Activated naive CD4-positive, alpha-beta T cell treated with anti-CD3 and anti-CD28 coated beads for 36 hours (primary cell): ENCODE measurements around the gene AGPAT3. TPM values are rescaled to one million over a fixed set of nuclear protein-coding genes. Genes with fewer than 3 reads are reported as not detected.

ENCODE experiments used
- CTCF ChIA-PET: fragments of 350-600 bp; sonication (Branson Sonifier 250); formaldehyde crosslinking; loops from one replicate; lab custom pipeline; 2021; ENCODE audit warnings: antibody characterized with exemption; lab: Charles Lee
- DNase-seq: peaks from one replicate; pipeline ENCODE4 v3.0.0-alpha.2; 2020
- H3K27ac Mint-ChIP-seq: one replicate; pipeline ENCODE4 v1.8.0; 2021; ENCODE audit warnings: mild to moderate bottlenecking, mixed read lengths
- H3K27me3 Mint-ChIP-seq: one replicate; pipeline ENCODE4 v1.8.0; 2021; ENCODE audit warnings: low read depth, mixed read lengths
- H3K36me3 Mint-ChIP-seq: one replicate; pipeline ENCODE4 v1.8.0; 2021; ENCODE audit warnings: low read depth, mixed read lengths
- H3K4me1 Mint-ChIP-seq: one replicate; pipeline ENCODE4 v1.8.0; 2021; ENCODE audit warnings: low read depth, mixed read lengths
- H3K4me3 Mint-ChIP-seq: one replicate; pipeline ENCODE4 v1.8.0; 2021; ENCODE audit warnings: mild to moderate bottlenecking, moderate library complexity, mixed read lengths
- H3K9me3 Mint-ChIP-seq: one replicate; pipeline ENCODE4 v1.8.0; 2021; ENCODE audit warnings: mixed read lengths
- intact Hi-C: fragments of 100-400 bp; cut with micrococcal nuclease; formaldehyde crosslinking; loops from one replicate; pipeline ENCODE4 v1.15.1; 2023
- total RNA-seq, 2 experiments: library from RNA; stranded (reverse); gene quantifications; one replicate each; pipeline ENCODE4 v1.2.3, GENCODE V29; 2021

AGPAT3 gene
- total RNA-seq, 2 experiments from 2014 or later, result 57.9 to 64.1 TPM

GRCh38 chr21:44013380-44014088 lies 148.5 kb downstream of the AGPAT3 start:
- H3K27ac Mint-ChIP-seq, result peak overlapping the region; percentile 90
- H3K9me3 Mint-ChIP-seq, result no peaks in the 10 kb centered on the region
- H3K36me3 Mint-ChIP-seq, result peaks cover 6% of the 10 kb centered on the region
- H3K4me1 Mint-ChIP-seq, result peaks cover 56% of the 10 kb centered on the region
- peak overlapping the region; percentile 85 for H3K4me3 Mint-ChIP-seq
- intact Hi-C loops, result loop anchor here (1.0 to 10.0 kb wide), 9 partner anchors 8 to 1071 kb away; partner anchors contain the start of genes AGPAT3 and PTTG1IP
- H3K27me3 Mint-ChIP-seq, result no peaks in the 10 kb centered on the region
- CTCF ChIA-PET, result interaction anchor here (0.6 to 2.5 kb wide), 9 partner anchors 28 to 294 kb away, joined by 3 to 14 read pairs (median 4); no protein-coding TSS in a partner anchor
- peak; percentile 75 for DNase-seq

DNA sequence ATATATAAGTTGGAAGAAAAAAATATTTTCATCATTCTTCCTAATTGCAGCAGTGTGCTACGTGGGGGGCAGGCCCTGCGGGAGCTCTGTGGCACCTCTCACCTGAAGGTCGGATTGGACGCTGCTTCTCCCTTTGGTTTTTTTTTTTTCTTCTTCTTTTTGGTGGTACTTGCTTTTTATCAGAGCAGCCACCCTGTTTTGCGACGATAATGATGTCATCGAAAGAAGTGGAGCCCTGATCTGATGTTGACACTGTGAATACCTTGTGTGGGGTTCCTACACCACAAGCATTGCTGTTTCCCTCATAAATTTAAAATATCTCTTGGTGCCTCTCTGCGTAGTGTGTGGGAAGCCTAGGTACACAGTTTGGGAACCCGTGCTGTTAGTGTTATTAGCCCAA lies 152.6 kb downstream of the AGPAT3 start:
- CTCF ChIA-PET, result interaction anchor here (0.7 kb wide), 1 partner anchor 69 kb away, joined by 3 read pairs; no protein-coding TSS in a partner anchor
- Mint-ChIP-seq H3K4me3 (no peak overlapping the region), H3K27ac (peak overlapping the region; percentile 9), H3K9me3 (no peaks in the 10 kb centered on the region), H3K27me3 (no peaks in the 10 kb centered on the region), H3K36me3 (peaks cover 8% of the 10 kb centered on the region), H3K4me1 (peaks cover 84% of the 10 kb centered on the region)
- intact Hi-C loops, result loop anchor here (10.0 kb wide), 1 partner anchor 1067 kb away; no protein-coding TSS in a partner anchor
- no peak for DNase-seq

GRCh38 chr21:44018127-44018526 lies 153.1 kb downstream of the AGPAT3 start:
- intact Hi-C loops, result loop anchor here (10.0 kb wide), 1 partner anchor 1067 kb away; no protein-coding TSS in a partner anchor
- Mint-ChIP-seq H3K4me3 (no peak overlapping the region), H3K9me3 (no peaks in the 10 kb centered on the region), H3K27me3 (no peaks in the 10 kb centered on the region), H3K27ac (peak overlapping the region; percentile 69), H3K36me3 (peaks cover 8% of the 10 kb centered on the region), H3K4me1 (peaks cover 88% of the 10 kb centered on the region)
- DNase-seq, result no peak
- CTCF ChIA-PET, result interaction anchor here (0.7 kb wide), 1 partner anchor 69 kb away, joined by 3 read pairs; no protein-coding TSS in a partner anchor

DNA sequence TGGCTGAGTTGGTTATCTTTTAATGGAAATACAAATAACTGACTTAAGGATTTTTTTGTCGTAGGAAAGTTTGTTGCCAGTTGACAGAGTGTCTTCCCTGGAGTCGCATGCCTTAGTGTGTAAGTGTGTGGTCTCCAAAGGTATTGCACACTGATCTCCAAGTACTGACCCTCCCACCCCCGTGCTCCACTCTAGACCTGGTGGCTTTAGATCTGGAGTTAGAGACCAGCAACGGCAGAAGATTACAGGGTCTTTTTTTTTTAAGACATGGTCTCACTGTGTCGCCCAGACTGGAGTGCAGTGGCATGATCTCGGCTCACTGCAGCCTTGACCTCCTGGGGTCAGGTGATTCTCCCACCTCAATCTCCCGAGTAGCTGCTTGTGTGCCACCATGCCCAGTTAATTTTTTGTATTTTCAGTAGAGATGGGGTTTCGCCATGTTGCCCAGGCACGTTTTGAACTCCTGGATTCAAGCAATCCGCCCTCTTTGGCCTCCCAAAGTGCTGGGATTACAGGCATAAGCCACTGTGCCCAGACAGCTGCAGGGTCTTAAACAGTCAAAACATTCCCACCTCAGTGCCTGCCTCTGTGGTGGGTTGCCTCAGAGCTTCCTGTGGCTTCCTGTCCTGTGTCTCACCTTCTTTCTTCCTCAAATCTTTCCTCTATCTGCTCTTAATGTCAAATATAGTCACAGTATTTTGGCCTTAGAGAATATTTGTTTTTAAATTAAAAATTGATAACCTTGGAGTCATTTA lies 154.0 kb downstream of the AGPAT3 start:
- peak; percentile 17 for DNase-seq
- H3K27me3 Mint-ChIP-seq, result no peaks in the 10 kb centered on the region
- no peaks in the 10 kb centered on the region for H3K9me3 Mint-ChIP-seq
- H3K4me1 Mint-ChIP-seq, result peaks cover 88% of the 10 kb centered on the region
- intact Hi-C loops, result loop anchor here (10.0 kb wide), 1 partner anchor 1066 kb away; no protein-coding TSS in a partner anchor
- CTCF ChIA-PET, result no interaction called here
- peaks cover 8% of the 10 kb centered on the region for H3K36me3 Mint-ChIP-seq
- peak overlapping the region; percentile 69 for H3K27ac Mint-ChIP-seq
- no peak overlapping the region for H3K4me3 Mint-ChIP-seq

DNA sequence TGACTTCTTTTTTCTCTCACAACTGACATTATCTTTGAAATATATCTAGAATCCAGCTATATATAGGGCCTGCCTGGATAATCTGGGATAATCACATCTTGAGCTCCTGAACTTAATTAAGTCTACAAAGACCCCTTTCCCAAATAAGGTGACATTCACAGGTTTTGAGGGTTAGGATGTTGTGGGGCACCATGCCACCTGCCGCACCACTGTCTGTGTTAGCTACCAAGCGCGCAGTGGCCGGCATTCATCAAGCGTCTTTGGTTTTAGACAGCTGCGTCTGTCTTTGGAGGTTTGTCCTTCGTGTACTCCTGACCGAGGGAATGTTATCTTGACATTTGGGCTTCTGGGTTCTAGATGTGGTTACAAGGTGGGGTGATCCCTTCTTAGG lies 154.5 kb downstream of the AGPAT3 start:
- H3K9me3 Mint-ChIP-seq, result no peaks in the 10 kb centered on the region
- CTCF ChIA-PET, result no interaction called here
- intact Hi-C loops, result loop anchor here (10.0 kb wide), 1 partner anchor 1065 kb away; no protein-coding TSS in a partner anchor
- H3K4me3 Mint-ChIP-seq, result no peak overlapping the region
- no peak for DNase-seq
- no peaks in the 10 kb centered on the region for H3K27me3 Mint-ChIP-seq
- peaks cover 87% of the 10 kb centered on the region for H3K4me1 Mint-ChIP-seq
- peak overlapping the region; percentile 69 for H3K27ac Mint-ChIP-seq
- H3K36me3 Mint-ChIP-seq, result peaks cover 8% of the 10 kb centered on the region

DNA sequence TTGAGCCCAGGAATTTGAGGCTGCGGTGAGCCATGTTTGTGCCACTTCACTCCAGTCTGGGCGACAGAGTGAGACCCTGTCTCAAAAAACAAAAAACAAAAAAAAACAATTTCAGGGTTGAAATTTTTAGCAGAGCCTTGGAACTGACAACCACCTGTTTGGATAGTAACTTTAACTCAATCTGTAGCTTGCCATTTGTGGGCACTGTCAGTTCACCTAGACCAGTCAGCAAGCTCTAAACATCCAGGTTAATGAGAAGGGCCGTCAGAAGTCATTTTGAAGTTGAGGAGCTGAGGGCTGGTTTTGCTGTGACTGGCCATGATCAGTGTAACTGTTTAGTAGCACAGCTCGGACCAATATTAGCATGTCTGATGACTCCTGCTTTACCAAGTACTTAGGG lies 155.5 kb downstream of the AGPAT3 start:
- Mint-ChIP-seq H3K27ac (peak overlapping the region; percentile 14), H3K4me3 (no peak overlapping the region), H3K36me3 (peaks cover 8% of the 10 kb centered on the region), H3K4me1 (peaks cover 89% of the 10 kb centered on the region), H3K27me3 (no peaks in the 10 kb centered on the region), H3K9me3 (no peaks in the 10 kb centered on the region)
- intact Hi-C loops, result no loop called here
- CTCF ChIA-PET, result interaction anchor here (0.6 to 0.7 kb wide), 2 partner anchors 8 to 179 kb away, joined by 3 to 5 read pairs; partner anchors contain the start of gene TRAPPC10
- no peak for DNase-seq

GRCh38 chr21:44021064-44021463 lies 156.0 kb downstream of the AGPAT3 start:
- H3K9me3 Mint-ChIP-seq, result no peaks in the 10 kb centered on the region
- no peak for DNase-seq
- peaks cover 89% of the 10 kb centered on the region for H3K4me1 Mint-ChIP-seq
- H3K36me3 Mint-ChIP-seq, result peaks cover 10% of the 10 kb centered on the region
- no peak overlapping the region for H3K4me3 Mint-ChIP-seq
- CTCF ChIA-PET, result interaction anchor here (0.6 to 0.7 kb wide), 2 partner anchors 9 to 180 kb away, joined by 3 to 5 read pairs; partner anchors contain the start of gene TRAPPC10
- intact Hi-C loops, result loop anchor here (1.0 kb wide), 1 partner anchor 8 kb away; no protein-coding TSS in a partner anchor
- H3K27me3 Mint-ChIP-seq, result no peaks in the 10 kb centered on the region
- H3K27ac Mint-ChIP-seq, result peak overlapping the region; percentile 36

- intact Hi-C loops, result loop anchor here (2.0 kb wide), 1 partner anchor 59 kb away; no protein-coding TSS in a partner anchor
- H3K27me3 Mint-ChIP-seq, result no peaks in the 10 kb centered on the region
- no peaks in the 10 kb centered on the region for H3K9me3 Mint-ChIP-seq
- CTCF ChIA-PET, result interaction anchor here (1.0 kb wide), 1 partner anchor 59 kb away, joined by 4 read pairs; no protein-coding TSS in a partner anchor
- H3K36me3 Mint-ChIP-seq, result peaks cover 7% of the 10 kb centered on the region
- peak overlapping the region; percentile 59 for H3K27ac Mint-ChIP-seq
- DNase-seq, result peak; percentile 34
- H3K4me1 Mint-ChIP-seq, result peaks cover 82% of the 10 kb centered on the region
- H3K4me3 Mint-ChIP-seq, result no peak overlapping the region
These were observed 159.2 kb downstream of the AGPAT3 start for GRCh38 chr21:44024257-44024656.

DNA sequence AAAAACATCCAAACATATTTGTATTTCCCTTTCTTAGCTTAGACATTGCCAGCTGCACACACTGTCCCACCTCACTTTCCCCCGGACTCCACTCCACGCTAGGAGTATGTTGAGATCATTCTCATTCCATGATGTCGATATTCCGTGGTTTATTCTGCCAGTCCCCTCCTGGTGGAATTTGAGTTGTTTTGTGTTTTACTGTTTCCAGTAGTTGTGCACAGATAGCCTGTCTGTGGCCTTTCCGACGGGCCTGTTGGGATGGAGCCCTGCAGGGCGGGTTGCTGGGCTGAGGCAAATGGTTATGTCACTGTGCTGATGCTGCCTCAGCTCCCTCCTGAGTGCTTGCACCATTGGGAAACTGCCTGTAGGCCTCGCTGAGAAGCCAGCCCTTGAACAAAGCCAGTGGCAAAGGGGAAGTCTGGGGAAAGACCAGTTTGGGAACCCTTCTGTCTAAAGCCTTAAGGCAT lies 159.9 kb downstream of the AGPAT3 start:
- intact Hi-C loops, result loop anchor here (1.0 to 2.0 kb wide), 3 partner anchors 12 to 58 kb away; no protein-coding TSS in a partner anchor
- H3K4me3 Mint-ChIP-seq, result no peak overlapping the region

DNA sequence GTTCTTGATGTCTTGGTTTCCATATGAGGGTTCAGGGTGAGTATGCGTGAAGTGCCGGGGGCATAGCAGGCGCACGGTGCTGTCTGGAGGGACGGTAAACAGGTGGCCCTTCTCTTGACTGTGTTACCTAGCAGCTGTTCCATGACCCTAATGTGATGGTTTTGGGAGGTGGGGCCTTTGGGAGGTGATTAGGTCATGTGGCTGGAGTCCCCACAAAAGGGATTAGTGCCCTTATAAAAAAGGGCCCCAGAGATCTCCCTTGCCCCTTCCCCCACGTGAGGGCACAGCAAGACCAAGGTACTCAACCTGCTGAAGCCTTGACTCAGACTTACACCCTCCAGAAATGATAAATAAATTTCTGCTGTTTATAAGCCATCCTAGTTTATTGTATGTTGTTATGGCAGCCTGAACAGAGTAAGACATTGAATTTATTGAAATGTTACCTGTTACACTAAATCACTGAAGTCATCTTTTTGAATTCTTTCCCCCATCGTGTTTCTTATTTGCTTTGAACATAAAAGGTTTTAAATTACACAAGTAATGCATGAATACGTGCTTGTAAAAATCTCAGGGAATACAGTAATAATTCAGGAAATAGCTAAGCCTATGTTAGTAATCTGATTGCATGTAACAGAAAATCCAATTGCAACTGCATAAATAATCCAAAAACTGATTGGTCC lies 162.7 kb downstream of the AGPAT3 start:
- peaks cover 10% of the 10 kb centered on the region for H3K36me3 Mint-ChIP-seq
- intact Hi-C loops, result no loop called here
- H3K4me3 Mint-ChIP-seq, result no peak overlapping the region
- H3K4me1 Mint-ChIP-seq, result peaks cover 63% of the 10 kb centered on the region
- no peak overlapping the region for H3K27ac Mint-ChIP-seq
- no peaks in the 10 kb centered on the region for H3K9me3 Mint-ChIP-seq
- no peak for DNase-seq
- CTCF ChIA-PET, result no interaction called here
- no peaks in the 10 kb centered on the region for H3K27me3 Mint-ChIP-seq

More for the DNA sequence above, 159.9 kb downstream of the AGPAT3 start:
- Mint-ChIP-seq H3K4me1 (peaks cover 81% of the 10 kb centered on the region), H3K27ac (peak overlapping the region; percentile 81), H3K27me3 (no peaks in the 10 kb centered on the region), H3K9me3 (no peaks in the 10 kb centered on the region), H3K36me3 (peaks cover 7% of the 10 kb centered on the region)
- DNase-seq, result peak; percentile 35
- CTCF ChIA-PET, result interaction anchor here (1.0 kb wide), 1 partner anchor 58 kb away, joined by 4 read pairs; no protein-coding TSS in a partner anchor

DNA sequence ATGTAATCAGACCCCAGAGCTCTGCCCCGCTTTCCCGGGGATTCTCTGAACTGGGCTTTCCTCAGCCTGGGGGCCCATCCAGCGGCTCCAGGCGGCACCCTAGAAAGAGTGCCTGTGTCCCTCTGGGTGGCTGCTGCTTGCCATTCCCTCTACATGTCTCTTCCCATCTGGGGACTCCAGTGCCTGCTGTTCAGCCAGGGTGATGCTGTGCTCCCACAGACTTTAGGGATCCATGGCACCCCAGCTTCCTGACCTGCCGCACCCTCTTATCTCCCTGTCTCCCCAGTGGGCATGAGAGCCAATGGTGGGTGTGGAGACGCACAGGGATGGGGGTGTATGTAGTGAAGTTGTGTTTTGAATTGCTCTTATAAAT lies 163.2 kb downstream of the AGPAT3 start:
- CTCF ChIA-PET, result no interaction called here
- no peaks in the 10 kb centered on the region for H3K9me3 Mint-ChIP-seq
- DNase-seq, result no peak
- no peak overlapping the region for H3K27ac Mint-ChIP-seq
- peaks cover 13% of the 10 kb centered on the region for H3K36me3 Mint-ChIP-seq
- no peak overlapping the region for H3K4me3 Mint-ChIP-seq
- H3K27me3 Mint-ChIP-seq, result no peaks in the 10 kb centered on the region
- peaks cover 59% of the 10 kb centered on the region for H3K4me1 Mint-ChIP-seq
- intact Hi-C loops, result no loop called here
